Neural cell (in vitro differentiated cells): ENCODE results near the gene FASLG.

ENCODE experiments used
- EZH2 ChIP-seq: fragments of 200-600, 300-800 bp; shearing (Covaris generic), sonication (generic); IDR thresholded peaks from 2 replicates; pipeline ENCODE4 v1.6.1; 2014; ENCODE audit warnings: antibody characterized with exemption, low read length, borderline replicate concordance, mild to moderate bottlenecking; ENCODE audit not compliant: insufficient read depth, poor library complexity, severe bottlenecking
- POLR2AphosphoS5 ChIP-seq: IDR thresholded peaks from 2 replicates; pipeline ENCODE4 v1.6.1; 2012
- RAD21 ChIP-seq: fragments of 450-650 bp; conservative IDR thresholded peaks from 2 replicates; pipeline ENCODE4 v1.6.1; 2014; ENCODE audit warnings: antibody characterized with exemption, mild to moderate bottlenecking, moderate library complexity
- TF ChIP-seq, protein P1 (sequence below): fragments of 450-650 bp; IDR thresholded peaks from 2 replicates; pipeline ENCODE4 v1.5.1; 2014; ENCODE audit warnings: antibody characterized with exemption, mild to moderate bottlenecking, moderate library complexity; ENCODE audit not compliant: poor library complexity, severe bottlenecking

GRCh38 chr1:172671591-172671990 is 12.7 kb downstream of the FASLG start:
- TF ChIP-seq, protein P1, sequence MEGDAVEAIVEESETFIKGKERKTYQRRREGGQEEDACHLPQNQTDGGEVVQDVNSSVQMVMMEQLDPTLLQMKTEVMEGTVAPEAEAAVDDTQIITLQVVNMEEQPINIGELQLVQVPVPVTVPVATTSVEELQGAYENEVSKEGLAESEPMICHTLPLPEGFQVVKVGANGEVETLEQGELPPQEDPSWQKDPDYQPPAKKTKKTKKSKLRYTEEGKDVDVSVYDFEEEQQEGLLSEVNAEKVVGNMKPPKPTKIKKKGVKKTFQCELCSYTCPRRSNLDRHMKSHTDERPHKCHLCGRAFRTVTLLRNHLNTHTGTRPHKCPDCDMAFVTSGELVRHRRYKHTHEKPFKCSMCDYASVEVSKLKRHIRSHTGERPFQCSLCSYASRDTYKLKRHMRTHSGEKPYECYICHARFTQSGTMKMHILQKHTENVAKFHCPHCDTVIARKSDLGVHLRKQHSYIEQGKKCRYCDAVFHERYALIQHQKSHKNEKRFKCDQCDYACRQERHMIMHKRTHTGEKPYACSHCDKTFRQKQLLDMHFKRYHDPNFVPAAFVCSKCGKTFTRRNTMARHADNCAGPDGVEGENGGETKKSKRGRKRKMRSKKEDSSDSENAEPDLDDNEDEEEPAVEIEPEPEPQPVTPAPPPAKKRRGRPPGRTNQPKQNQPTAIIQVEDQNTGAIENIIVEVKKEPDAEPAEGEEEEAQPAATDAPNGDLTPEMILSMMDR, result no peak
- no peak for TF ChIP-seq RAD21
- no peak for TF ChIP-seq POLR2AphosphoS5
- no peak for TF ChIP-seq EZH2
